ENCODE results near the gene CLSTN1.

Gene CLSTN1

GRCh38 chr1:9852004-9852403 is 28.2 kb upstream of the CLSTN1 start:
- in situ Hi-C loops (cut with MboI; ENCODE audit: low sequenced_read_pairs), result no loop called here

- in situ Hi-C loops (cut with MboI; ENCODE audit: low sequenced_read_pairs), result no loop called here
These were observed 26.8 kb upstream of the CLSTN1 start for GRCh38 chr1:9850442-9851162.

- in situ Hi-C loops (cut with MboI; ENCODE audit: low sequenced_read_pairs), result no loop called here
These were observed 26.1 kb upstream of the CLSTN1 start for GRCh38 chr1:9849691-9850441.

DNA sequence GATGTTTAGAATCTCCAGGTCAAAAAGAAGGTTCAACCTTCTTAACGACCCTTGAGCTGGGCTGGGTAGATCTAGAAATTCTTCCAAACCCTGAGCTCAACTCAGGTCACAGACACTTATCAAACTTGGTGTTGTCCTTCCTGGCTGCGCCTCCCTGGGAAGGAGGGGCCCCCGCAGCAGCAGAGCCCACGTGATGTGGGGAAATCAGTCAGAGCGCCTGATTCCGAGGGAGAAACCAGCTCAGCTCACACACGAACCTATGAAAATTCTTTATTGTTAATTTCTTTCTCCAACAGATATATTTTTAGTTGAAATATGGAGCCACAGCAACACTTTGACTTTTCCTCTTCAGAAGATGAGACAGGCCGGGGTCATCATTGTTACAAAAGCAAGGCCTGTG is 24.3 kb upstream of the CLSTN1 start:
- in situ Hi-C loops (cut with MboI; ENCODE audit: low sequenced_read_pairs), result no loop called here

DNA sequence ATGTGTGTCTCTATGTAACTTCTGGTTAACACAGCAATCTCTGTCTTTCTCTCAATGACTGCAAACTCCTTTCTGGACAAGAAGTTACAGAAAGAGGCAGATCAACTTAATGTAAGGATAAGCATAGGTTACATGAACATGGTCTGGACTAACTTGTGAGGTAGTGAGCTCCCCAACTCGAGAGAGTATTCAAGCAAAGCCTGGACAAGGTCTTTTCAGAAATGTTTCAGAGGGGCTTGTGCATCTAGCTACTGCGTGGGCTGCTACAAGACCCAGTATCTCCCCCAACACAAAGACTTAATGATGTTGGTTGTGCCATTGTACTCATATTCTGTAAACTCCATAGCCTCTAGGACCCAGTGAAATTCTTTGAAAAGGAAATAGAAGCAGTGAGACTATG is 23.5 kb upstream of the CLSTN1 start:
- in situ Hi-C loops (cut with MboI; ENCODE audit: low sequenced_read_pairs), result no loop called here

- in situ Hi-C loops (cut with MboI; ENCODE audit: low sequenced_read_pairs), result no loop called here
These were observed 22.9 kb upstream of the CLSTN1 start for GRCh38 chr1:9846611-9847171.

DNA sequence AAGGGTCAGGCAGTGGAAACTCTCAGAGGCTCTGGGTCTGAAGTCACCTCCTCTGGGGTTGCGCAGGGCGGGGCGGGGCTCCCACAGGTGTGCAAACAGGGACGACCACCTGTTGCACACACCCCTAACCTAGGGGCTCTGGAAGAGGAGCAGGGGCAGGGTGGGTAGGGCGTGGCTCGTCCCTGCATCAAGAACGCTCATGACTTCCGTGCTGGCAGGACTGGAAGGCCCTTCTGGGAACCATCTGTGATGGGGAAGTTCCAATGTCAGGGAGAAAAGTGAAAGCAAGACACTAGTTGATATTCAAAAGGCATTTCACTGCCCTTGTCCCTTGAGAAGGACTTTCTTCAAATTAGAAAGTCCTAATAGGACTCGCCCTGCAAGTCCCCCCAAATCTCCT is 22.1 kb upstream of the CLSTN1 start:
- in situ Hi-C loops (cut with MboI; ENCODE audit: low sequenced_read_pairs), result no loop called here

DNA sequence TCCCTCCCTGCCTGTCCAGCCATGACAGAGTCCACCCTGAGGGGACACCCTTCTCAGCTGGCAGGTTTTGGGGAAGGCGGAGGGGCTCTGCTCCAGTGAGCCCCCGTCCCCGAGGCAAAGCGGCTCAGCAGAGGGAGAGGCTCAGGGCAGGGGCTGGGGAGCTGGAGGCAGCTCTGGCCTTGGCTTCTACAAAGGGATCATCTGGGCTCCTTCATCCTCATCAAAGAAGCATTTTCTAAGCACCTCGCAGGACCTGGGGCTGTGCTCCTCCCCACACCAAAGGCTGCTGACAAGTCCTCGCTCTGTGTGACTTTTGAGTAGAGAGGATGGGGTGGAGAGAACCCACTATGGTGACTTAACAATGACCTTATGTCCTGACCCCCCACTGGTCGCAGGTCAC is 21.0 kb upstream of the CLSTN1 start:
- in situ Hi-C loops (cut with MboI; ENCODE audit: low sequenced_read_pairs), result no loop called here

- in situ Hi-C loops (cut with MboI; ENCODE audit: low sequenced_read_pairs), result no loop called here
These were observed 20.3 kb upstream of the CLSTN1 start for GRCh38 chr1:9844106-9844505.

GRCh38 chr1:9843576-9843945 is 19.8 kb upstream of the CLSTN1 start:
- in situ Hi-C loops (cut with MboI; ENCODE audit: low sequenced_read_pairs), result no loop called here

DNA sequence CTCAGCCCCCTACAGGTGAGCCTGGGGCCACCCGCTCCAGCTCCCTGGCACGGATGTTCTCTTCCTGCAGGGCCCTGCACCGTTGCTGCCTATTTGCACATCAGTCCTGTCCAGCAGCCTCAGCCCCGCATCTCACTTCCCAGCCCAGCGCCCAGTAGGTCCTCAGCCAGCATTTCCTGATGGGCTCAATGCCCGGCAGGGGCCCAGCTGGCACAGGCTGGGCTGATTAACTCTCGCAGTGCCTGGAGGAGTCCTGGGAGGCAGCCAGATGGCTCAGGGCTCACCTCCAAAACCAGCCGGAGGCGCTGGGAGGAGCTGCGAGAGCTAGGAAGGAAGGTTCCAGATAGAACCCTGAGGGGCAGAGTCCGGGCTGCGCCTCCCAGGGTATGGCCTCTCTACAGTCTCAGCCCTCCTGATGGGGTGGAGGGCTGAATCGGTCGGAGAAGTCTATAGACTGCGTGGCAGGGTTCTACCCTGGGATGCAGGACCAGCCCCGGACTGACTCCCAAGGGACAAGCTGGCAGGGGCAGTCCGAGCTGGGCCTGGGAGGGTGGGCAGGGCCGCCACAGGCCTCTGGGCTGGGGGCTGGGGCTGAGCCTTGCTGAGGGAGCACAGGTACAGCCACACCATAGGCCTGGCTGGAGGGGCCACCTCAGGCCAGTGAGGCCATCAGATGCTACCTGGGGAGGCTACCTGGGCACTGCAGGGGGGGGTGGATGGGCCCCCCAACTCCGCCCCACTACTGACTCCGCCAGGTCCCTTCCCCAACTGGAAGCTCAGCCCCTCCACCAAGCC is 19.2 kb upstream of the CLSTN1 start:
- in situ Hi-C loops (cut with MboI; ENCODE audit: low sequenced_read_pairs), result no loop called here

GRCh38 chr1:9842073-9842711 is 18.4 kb upstream of the CLSTN1 start:
- in situ Hi-C loops (cut with MboI; ENCODE audit: low sequenced_read_pairs), result no loop called here

DNA sequence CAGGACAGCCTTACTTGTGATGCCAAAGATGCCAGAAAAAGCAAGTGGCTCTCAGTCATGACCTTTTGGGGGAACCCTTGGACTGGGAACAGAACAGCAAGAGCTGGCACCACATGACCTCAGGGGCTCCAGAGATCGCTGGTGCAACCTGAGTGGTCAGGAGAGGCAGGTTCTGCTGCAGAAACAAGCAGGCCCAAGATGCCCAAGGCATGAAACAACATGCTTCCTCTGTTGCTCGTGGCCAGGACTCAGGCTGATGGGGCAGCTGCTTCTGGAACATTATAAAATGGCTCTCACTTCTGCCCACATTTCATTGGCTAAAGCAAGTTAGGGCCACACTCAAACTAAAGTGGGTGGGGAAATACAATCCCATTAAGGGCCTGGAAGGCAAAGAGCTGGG is 17.7 kb upstream of the CLSTN1 start:
- in situ Hi-C loops (cut with MboI; ENCODE audit: low sequenced_read_pairs), result no loop called here

DNA sequence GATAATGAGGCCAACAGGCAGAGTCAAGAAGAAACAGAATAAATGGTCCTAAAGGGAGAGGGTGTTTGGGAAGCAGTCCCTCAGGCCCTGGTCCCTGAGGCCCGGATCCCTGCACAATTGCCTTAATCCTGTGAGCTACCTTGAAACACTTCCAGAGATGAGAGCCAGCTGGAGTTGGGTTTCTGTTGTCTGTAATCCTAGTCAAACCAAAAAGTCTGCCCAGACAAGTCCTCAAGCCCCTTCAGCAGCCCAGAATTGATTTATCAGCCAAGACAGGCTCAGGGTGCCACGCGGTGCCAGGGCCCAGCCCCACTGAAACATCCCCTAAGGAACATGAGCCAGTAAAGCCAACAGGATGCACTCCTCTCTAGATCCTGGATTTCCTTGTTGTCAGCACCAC is 16.4 kb upstream of the CLSTN1 start:
- in situ Hi-C loops (cut with MboI; ENCODE audit: low sequenced_read_pairs), result no loop called here

- in situ Hi-C loops (cut with MboI; ENCODE audit: low sequenced_read_pairs), result no loop called here
These were observed 15.2 kb upstream of the CLSTN1 start for GRCh38 chr1:9838946-9839345.

DNA sequence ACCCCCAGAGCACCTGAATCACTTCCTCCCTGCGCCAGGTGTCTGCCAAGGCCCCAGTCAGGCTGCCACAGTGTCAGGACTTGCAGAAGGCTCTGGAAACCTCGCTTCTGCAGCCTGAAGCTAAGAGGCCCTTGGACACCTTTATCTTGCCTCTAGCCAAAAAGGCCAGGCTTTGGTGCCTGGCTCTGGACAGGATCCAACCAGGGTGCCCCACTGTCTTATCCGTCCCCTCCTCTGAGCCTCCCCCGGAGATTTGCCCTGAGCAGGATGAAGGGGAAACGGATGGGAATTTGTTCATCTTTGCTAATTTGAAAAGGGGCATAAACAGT is 12.8 kb upstream of the CLSTN1 start:
- in situ Hi-C loops (cut with MboI; ENCODE audit: low sequenced_read_pairs), result no loop called here

GRCh38 chr1:9835758-9836631 is 12.2 kb upstream of the CLSTN1 start:
- in situ Hi-C loops (cut with MboI; ENCODE audit: low sequenced_read_pairs), result no loop called here

DNA sequence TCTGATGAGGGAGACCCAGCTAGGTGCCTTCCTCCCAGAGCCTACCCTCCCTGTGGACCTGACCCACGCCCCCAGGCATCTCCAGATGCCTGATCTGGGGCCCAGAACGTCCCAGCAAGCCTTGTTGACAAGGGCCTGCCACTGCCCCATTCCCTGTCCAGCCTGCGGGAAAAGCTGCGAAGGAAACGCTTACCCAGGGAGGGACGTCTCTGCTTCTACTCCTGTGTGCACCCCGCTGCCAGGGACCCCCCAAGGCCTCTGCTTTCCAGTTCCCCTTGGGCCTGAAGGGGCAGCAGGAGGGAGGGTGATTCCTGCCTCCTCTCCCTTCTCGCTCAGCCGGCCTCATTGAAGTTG is 11.6 kb upstream of the CLSTN1 start:
- in situ Hi-C loops (cut with MboI; ENCODE audit: low sequenced_read_pairs), result no loop called here

GRCh38 chr1:9833632-9834031 is 9.9 kb upstream of the CLSTN1 start:
- in situ Hi-C loops (cut with MboI; ENCODE audit: low sequenced_read_pairs), result no loop called here

- in situ Hi-C loops (cut with MboI; ENCODE audit: low sequenced_read_pairs), result no loop called here
These were observed 3.9 kb upstream of the CLSTN1 start for GRCh38 chr1:9827558-9828185.
